Measurements from ENCODE around the gene GPATCH8.

GRCh38 chr17:44361292-44362260 is 141.6 kb downstream of the GPATCH8 start:
- no peak for TF ChIP-seq CTCF (optimal IDR thresholded peaks at IDR 0.05 in 1 of 3, IDR thresholded peaks at IDR 0.05 in 1 of 3, conservative IDR thresholded peaks at IDR 0.05 in 1 of 3; ENCODE audit: extremely low read depth in 1 of 3, insufficient read depth in 2 of 3, low read length in 3 of 3)
- no peak for TF ChIP-seq EZH2 (IDR thresholded peaks at IDR 0.05; ENCODE audit: low read length)

Data from keratinocyte (primary cell).